Chondrocyte (in vitro differentiated cells): Measurements from ENCODE around the gene OSBPL3. TPM values are rescaled to one million over a fixed set of nuclear protein-coding genes. Genes with fewer than 3 reads are reported as not detected.

ENCODE experiments used
- DNase-seq: peaks from one replicate; pipeline ENCODE4 v3.0.0; 2021; ENCODE audit warnings: mixed read lengths, low spot score
- H3K27ac Mint-ChIP-seq: one replicate; pipeline ENCODE4 v1.8.0; 2021; ENCODE audit warnings: mild to moderate bottlenecking, moderate library complexity, mixed read lengths; ENCODE audit not compliant: unreplicated experiment
- H3K27me3 Mint-ChIP-seq: 2 replicates; pipeline ENCODE4 v1.8.0; 2021; ENCODE audit warnings: low read depth, mixed read lengths
- H3K36me3 Mint-ChIP-seq: 2 replicates; pipeline ENCODE4 v1.8.0; 2021; ENCODE audit warnings: low read depth, mixed read lengths
- H3K4me1 Mint-ChIP-seq: 2 replicates; pipeline ENCODE4 v1.8.0; 2021; ENCODE audit warnings: low read depth, mild to moderate bottlenecking, mixed read lengths
- H3K4me3 Mint-ChIP-seq: one replicate; pipeline ENCODE4 v1.8.0; 2021; ENCODE audit warnings: mild to moderate bottlenecking, moderate library complexity, mixed read lengths; ENCODE audit not compliant: unreplicated experiment
- H3K9me3 Mint-ChIP-seq: 2 replicates; pipeline ENCODE4 v1.8.0; 2021; ENCODE audit warnings: low read depth, mixed read lengths
- CTCF ChIP-seq: fragments of 200-600 bp; sonication (generic); IDR thresholded peaks from 2 replicates; pipeline ENCODE4 v1.5.0; 2021; ENCODE audit warnings: antibody characterized with exemption, mild to moderate bottlenecking, moderate library complexity
- total RNA-seq: library from RNA; stranded (reverse); gene quantifications from 3 replicates; pipeline ENCODE4 v1.2.1, GENCODE V29; 2021

The OSBPL3 gene
- total RNA-seq, 1 donor from 2014 or later, result 5.7 TPM

- H3K4me1 Mint-ChIP-seq, result peaks cover 35% of the 10 kb centered on the region
- H3K36me3 Mint-ChIP-seq, result no peaks in the 10 kb centered on the region
- no peaks in the 10 kb centered on the region for H3K27me3 Mint-ChIP-seq
- H3K4me3 Mint-ChIP-seq, result peak overlapping the region; percentile 93
- H3K9me3 Mint-ChIP-seq, result no peaks in the 10 kb centered on the region
- H3K27ac Mint-ChIP-seq, result peak overlapping the region; percentile 2
- TF ChIP-seq CTCF, result no peak
- DNase-seq, result no peak
Measured at GRCh38 chr7:24755541-24756407, 224.2 kb downstream of the OSBPL3 start.

GRCh38 chr7:24754906-24755506 is 225.0 kb downstream of the OSBPL3 start:
- TF ChIP-seq CTCF, result no peak
- Mint-ChIP-seq H3K4me1 (peaks cover 35% of the 10 kb centered on the region), H3K9me3 (no peaks in the 10 kb centered on the region), H3K27me3 (no peaks in the 10 kb centered on the region), H3K36me3 (no peaks in the 10 kb centered on the region), H3K27ac (peak overlapping the region; percentile 0), H3K4me3 (no peak overlapping the region)
- DNase-seq, result no peak

GRCh38 chr7:24752073-24752800 is 227.7 kb downstream of the OSBPL3 start:
- DNase-seq, result no peak
- Mint-ChIP-seq H3K27me3 (no peaks in the 10 kb centered on the region), H3K27ac (no peak overlapping the region), H3K9me3 (no peaks in the 10 kb centered on the region), H3K4me3 (no peak overlapping the region), H3K4me1 (peaks cover 30% of the 10 kb centered on the region), H3K36me3 (peaks cover 1% of the 10 kb centered on the region)
- no peak for TF ChIP-seq CTCF

GRCh38 chr7:24751484-24751883 is 228.5 kb downstream of the OSBPL3 start:
- Mint-ChIP-seq H3K4me1 (peaks cover 27% of the 10 kb centered on the region), H3K4me3 (no peak overlapping the region), H3K27ac (no peak overlapping the region), H3K27me3 (no peaks in the 10 kb centered on the region), H3K9me3 (no peaks in the 10 kb centered on the region), H3K36me3 (peaks cover 5% of the 10 kb centered on the region)
- no peak for TF ChIP-seq CTCF
- no peak for DNase-seq

- no peak for TF ChIP-seq CTCF
- Mint-ChIP-seq H3K27ac (no peak overlapping the region), H3K9me3 (no peaks in the 10 kb centered on the region), H3K4me3 (no peak overlapping the region), H3K4me1 (peaks cover 18% of the 10 kb centered on the region), H3K27me3 (no peaks in the 10 kb centered on the region), H3K36me3 (peaks cover 5% of the 10 kb centered on the region)
- no peak for DNase-seq
Measured at GRCh38 chr7:24750441-24751055, 229.4 kb downstream of the OSBPL3 start.
